Upper lobe of right lung (tissue), 1 donor: Measurements from ENCODE around the gene PRKCA. TPM values are rescaled to one million over a fixed set of nuclear protein-coding genes. Genes with fewer than 3 reads are reported as not detected.

Source experiments
- ATAC-seq: fragments of 200-7000 bp; cut with Tn5 transposase; one replicate; pipeline ENCODE4 v1.9.1; 2020; ENCODE audit warnings: mild to moderate bottlenecking, moderate library complexity
- DNase-seq: peaks from one replicate; pipeline ENCODE4 v3.0.0-alpha.2; 2020
- H3K27ac ChIP-seq: fragments of 200-600 bp; one replicate; pipeline ENCODE4 v1.8.0; 2022
- H3K27me3 ChIP-seq: fragments of 200-600 bp; one replicate; pipeline ENCODE4 v1.8.0; 2022; ENCODE audit warnings: mild to moderate bottlenecking
- H3K36me3 ChIP-seq: fragments of 200-600 bp; one replicate; pipeline ENCODE4 v1.8.0; 2022
- H3K4me1 ChIP-seq: fragments of 200-600 bp; one replicate; pipeline ENCODE4 v1.8.0; 2022
- H3K4me3 ChIP-seq: fragments of 200-600 bp; one replicate; pipeline ENCODE4 v1.8.0; 2022; ENCODE audit warnings: mild to moderate bottlenecking
- H3K9me3 ChIP-seq: fragments of 200-600 bp; one replicate; pipeline ENCODE4 v1.8.0; 2022
- CTCF ChIP-seq: fragments of 200-600 bp; IDR thresholded peaks from one replicate; pipeline ENCODE4 v1.8.0; 2022; ENCODE audit warnings: antibody characterized with exemption
- intact Hi-C: fragments of 100-400 bp; cut with DNase I; formaldehyde crosslinking; loops from one replicate; pipeline ENCODE4 v1.11.0; 2022
- total RNA-seq: library from RNA; stranded (reverse); fragmentation: NEBNext Ultra II Directional; extraction: Animal tissue kit (Norgen Biotek cat#: 25700); gene quantifications from one replicate; pipeline ENCODE4 v1.2.1, GENCODE V29; 2021
- donor health status: DM: no; HTN: yes; CAD: no; lungs with severe emphysema.

PRKCA gene
- total RNA-seq, 1 donor from 2014 or later = 43.4 TPM

- Histone ChIP-seq H3K4me3 (no peak overlapping the region), H3K4me1 (no peaks in the 10 kb centered on the region), H3K36me3 (no peaks in the 10 kb centered on the region), H3K27me3 (no peaks in the 10 kb centered on the region), H3K27ac (no peak overlapping the region), H3K9me3 (no peaks in the 10 kb centered on the region)
- TF ChIP-seq CTCF = no peak
- intact Hi-C loops = no loop called here
- ATAC-seq (no peak), DNase-seq (no peak)
Observed at GRCh38 chr17:66480802-66481201, 178.4 kb downstream of the PRKCA start.

GRCh38 chr17:66481271-66481670, 178.9 kb downstream of the PRKCA start:
- Histone ChIP-seq H3K27ac (no peak overlapping the region), H3K4me1 (no peaks in the 10 kb centered on the region), H3K4me3 (no peak overlapping the region), H3K36me3 (no peaks in the 10 kb centered on the region), H3K27me3 (no peaks in the 10 kb centered on the region), H3K9me3 (no peaks in the 10 kb centered on the region)
- ATAC-seq (peak; percentile 59), DNase-seq (no peak)
- intact Hi-C loops = no loop called here
- TF ChIP-seq CTCF = no peak

- no peak for ATAC-seq
- no peak for DNase-seq
- Histone ChIP-seq H3K36me3 (no peaks in the 10 kb centered on the region), H3K4me3 (no peak overlapping the region), H3K9me3 (no peaks in the 10 kb centered on the region), H3K27ac (no peak overlapping the region), H3K27me3 (no peaks in the 10 kb centered on the region), H3K4me1 (no peaks in the 10 kb centered on the region)
- TF ChIP-seq CTCF = no peak
- intact Hi-C loops = no loop called here
Observed at GRCh38 chr17:66483906-66484305, 181.5 kb downstream of the PRKCA start.

- H3K9me3 ChIP-seq = no peaks in the 10 kb centered on the region
- H3K27ac ChIP-seq = no peak overlapping the region
- TF ChIP-seq CTCF = no peak
- H3K36me3 ChIP-seq = no peaks in the 10 kb centered on the region
- H3K27me3 ChIP-seq = no peaks in the 10 kb centered on the region
- intact Hi-C loops = no loop called here
- no peaks in the 10 kb centered on the region for H3K4me1 ChIP-seq
- H3K4me3 ChIP-seq = no peak overlapping the region
- ATAC-seq = no peak
- DNase-seq = no peak
Observed at GRCh38 chr17:66485309-66485947, 183.0 kb downstream of the PRKCA start.

GRCh38 chr17:66487121-66487520, 184.7 kb downstream of the PRKCA start:
- Histone ChIP-seq H3K36me3 (no peaks in the 10 kb centered on the region), H3K27me3 (no peaks in the 10 kb centered on the region), H3K4me3 (no peak overlapping the region), H3K9me3 (no peaks in the 10 kb centered on the region), H3K27ac (no peak overlapping the region), H3K4me1 (no peaks in the 10 kb centered on the region)
- intact Hi-C loops = no loop called here
- TF ChIP-seq CTCF = no peak
- ATAC-seq = no peak
- DNase-seq = no peak

GRCh38 chr17:66487981-66488468, 185.6 kb downstream of the PRKCA start:
- H3K9me3 ChIP-seq = no peaks in the 10 kb centered on the region
- H3K36me3 ChIP-seq = no peaks in the 10 kb centered on the region
- TF ChIP-seq CTCF = no peak
- no peak overlapping the region for H3K27ac ChIP-seq
- intact Hi-C loops = no loop called here
- H3K4me3 ChIP-seq = no peak overlapping the region
- no peaks in the 10 kb centered on the region for H3K27me3 ChIP-seq
- ATAC-seq (no peak), DNase-seq (no peak)
- H3K4me1 ChIP-seq = no peaks in the 10 kb centered on the region
